Measurements from ENCODE around the gene MLLT10.

DNA sequence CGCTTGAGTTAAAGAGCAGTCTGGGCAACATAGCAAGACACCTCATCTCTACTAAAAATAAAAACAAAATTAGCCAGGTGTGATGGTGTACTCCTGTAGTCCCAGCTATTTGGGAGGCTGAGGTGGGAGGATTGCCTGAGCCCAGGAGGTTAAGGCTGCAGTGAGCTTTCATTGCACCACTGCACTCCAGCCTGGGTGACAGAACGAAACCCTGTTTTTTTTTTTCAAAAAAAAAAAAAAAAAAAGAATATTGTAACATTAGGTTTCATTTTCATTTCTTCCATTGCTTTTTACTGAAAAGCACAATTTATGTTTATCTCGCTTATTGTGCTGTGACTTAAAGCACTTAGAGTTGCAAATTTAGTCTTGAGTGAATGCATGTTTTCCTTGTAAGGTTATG is 80.0 kb downstream of the MLLT10 start:
- TF ChIP-seq POLR2A (IDR thresholded peaks at IDR 0.05; ENCODE audit: low read depth, low read length) (no peak), POLR2AphosphoS5 (IDR thresholded peaks at IDR 0.05; ENCODE audit: low read depth, low read length) (no peak), TAF1 (IDR thresholded peaks at IDR 0.05; ENCODE audit: borderline replicate concordance, low read depth, low read length) (no peak)
